Midbrain (tissue), 1 donor: ENCODE data around the gene GARIN5B.
"Not testable (repeated sequence)": the region's sequence is repeated elsewhere in the genome, so short reads cannot be mapped to it uniquely, and the experiment has no call there.

ENCODE experiments used
- DNase-seq: peaks from one replicate; lab custom pipeline; 2025; lab: John Stamatoyannopoulos, UW

The GARIN5B gene

GRCh38 chr19:55362990-55363716, at the start of gene GARIN5B:
Gene GARIN5B (minus strand): TSS chr19:55363260. CDS start chr19:55363066, 194 bp downstream.
- no peak for DNase-seq

GRCh38 chr19:55410168-55410567, 47.1 kb upstream of the GARIN5B start:
- no peak for DNase-seq

- not testable (repeated sequence) for DNase-seq
These were observed 46.1 kb upstream of the GARIN5B start for GRCh38 chr19:55409179-55409578.

GRCh38 chr19:55408533-55408872, 45.4 kb upstream of the GARIN5B start:
- no peak for DNase-seq

- peak; percentile 99 for DNase-seq
These were observed 44.9 kb upstream of the GARIN5B start for GRCh38 chr19:55407800-55408532.

- DNase-seq: not testable (repeated sequence)
These were observed 44.4 kb upstream of the GARIN5B start, which contains the start of gene UBE2S for GRCh38 chr19:55407550-55407799. Gene UBE2S (minus strand): TSS chr19:55407788. CDS start chr19:55407589, 199 bp downstream.

GRCh38 chr19:55406826-55407549, 43.9 kb upstream of the GARIN5B start:
- no peak for DNase-seq

GRCh38 chr19:55406091-55406825, 43.2 kb upstream of the GARIN5B start:
- DNase-seq: no peak

GRCh38 chr19:55405638-55406037, 42.6 kb upstream of the GARIN5B start:
- DNase-seq: no peak

- no peak for DNase-seq
These were observed 39.4 kb upstream of the GARIN5B start for GRCh38 chr19:55402509-55402908.

GRCh38 chr19:55401390-55401789, 38.3 kb upstream of the GARIN5B start:
- DNase-seq: not testable (repeated sequence)

GRCh38 chr19:55400281-55401087, 37.4 kb upstream of the GARIN5B start:
- no peak for DNase-seq

GRCh38 chr19:55398200-55398925, 35.3 kb upstream of the GARIN5B start:
- no peak for DNase-seq

- no peak for DNase-seq
These were observed 30.0 kb upstream of the GARIN5B start for GRCh38 chr19:55392820-55393761.

GRCh38 chr19:55391702-55392615, 28.9 kb upstream of the GARIN5B start:
- no peak for DNase-seq

- no peak for DNase-seq
These were observed 28.2 kb upstream of the GARIN5B start for GRCh38 chr19:55391191-55391670.

- DNase-seq: no peak
These were observed 27.4 kb upstream of the GARIN5B start for GRCh38 chr19:55390461-55390880.
